ENCODE results near the gene CDC16.
"Not testable (repeated sequence)": the region's sequence is repeated elsewhere in the genome, so short reads cannot be mapped to it uniquely, and the experiment has no call there.

CDC16 gene

DNA sequence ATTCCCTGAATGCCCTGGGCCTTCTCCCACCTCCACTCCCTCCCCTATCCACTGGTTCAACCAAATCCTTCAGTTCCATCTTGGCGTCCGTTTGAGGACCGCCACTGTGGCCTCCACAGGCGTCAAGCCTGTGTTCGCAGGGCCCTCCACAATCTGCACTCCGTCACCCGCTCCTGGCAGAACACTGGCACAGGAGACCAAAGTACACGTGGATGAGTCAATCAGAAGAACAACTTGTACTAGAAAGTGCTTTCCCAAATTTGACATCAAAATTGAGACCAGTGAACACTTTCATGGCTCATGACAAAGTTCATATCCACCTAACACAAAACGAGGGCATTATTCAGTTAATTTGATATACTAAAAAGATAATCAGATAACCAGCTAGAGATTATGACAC, 6.5 kb upstream of the CDC16 start:
- DNase-seq, result no peak

DNA sequence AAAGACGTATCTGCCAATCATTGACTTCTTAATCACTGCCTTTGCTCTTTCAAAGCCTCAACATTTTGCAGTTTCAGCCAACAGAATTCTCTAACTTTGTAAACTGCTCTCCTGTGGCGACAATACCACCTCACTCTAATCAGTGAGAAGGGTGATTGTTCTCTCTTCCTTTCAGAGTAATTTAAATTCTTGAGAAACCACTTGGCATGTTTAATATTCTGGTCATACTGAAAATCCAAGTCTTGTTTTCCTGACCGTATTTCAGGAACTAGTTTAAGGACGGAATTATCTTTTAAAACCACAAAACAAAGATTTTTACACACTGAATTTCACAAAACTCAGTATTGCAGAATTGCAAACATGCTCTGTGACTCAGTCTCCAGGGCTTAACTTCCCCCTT, 5.2 kb upstream of the CDC16 start:
- no peak for DNase-seq

DNA sequence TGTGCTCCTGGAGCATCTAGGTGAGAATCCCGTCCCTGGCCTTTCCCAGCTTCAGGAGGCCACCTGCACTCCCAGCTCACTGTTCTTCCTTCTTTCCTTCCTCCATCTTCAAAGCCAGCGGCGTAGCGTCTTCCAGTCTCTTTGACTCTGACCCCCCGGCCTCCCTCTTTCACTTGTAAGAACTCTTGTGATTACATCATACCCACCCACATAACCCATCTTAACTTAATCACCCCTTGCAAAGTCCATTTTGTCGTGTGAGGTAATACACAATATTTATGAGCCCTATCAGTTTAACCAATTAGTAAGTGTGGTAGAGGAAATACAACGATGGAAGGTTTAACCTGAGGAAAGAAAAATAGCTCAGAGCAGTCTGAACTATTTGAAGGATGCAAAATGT, 4.6 kb upstream of the CDC16 start:
- DNase-seq, result no peak

DNA sequence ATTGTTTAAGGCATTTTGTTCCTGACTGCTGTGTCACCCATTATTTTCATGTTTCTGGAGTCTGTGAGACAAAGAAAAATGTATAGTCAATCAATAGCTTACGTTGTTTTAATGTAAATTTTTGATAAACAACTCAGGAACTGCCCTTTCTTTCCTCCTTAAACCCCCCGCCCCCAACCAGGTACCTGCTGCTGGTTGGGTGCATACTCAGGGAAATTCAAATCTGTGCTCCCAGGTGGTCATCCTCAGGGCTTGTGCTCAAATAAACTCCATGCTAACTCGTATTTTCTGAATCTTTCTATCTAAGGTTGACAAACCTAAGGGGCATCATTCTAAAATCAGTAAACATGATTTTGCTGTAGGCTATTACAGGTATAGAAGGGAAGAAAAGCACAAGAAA, 4.1 kb upstream of the CDC16 start:
- DNase-seq, result no peak

DNA sequence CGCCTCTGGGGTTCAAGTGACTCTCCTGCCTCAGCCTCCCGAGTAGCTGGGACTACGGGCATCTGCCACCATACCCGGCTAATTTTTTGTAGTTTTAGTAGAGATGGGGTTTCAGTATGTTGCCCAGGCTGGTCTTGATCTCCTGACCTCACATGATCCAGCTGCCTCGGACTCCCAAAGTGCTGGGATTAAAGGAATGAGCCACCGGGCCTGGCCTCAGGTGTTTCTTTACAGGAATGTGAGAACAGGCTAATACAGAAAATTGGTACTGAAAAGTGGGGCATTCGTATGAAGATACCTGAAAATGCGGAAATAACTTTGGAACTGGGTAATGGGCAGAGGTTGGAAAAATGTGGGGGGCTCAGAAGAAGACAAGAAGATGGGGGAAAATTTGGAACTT, 2.8 kb upstream of the CDC16 start:
- DNase-seq, result no peak

- no peak for DNase-seq
These were observed 442 bp upstream of the CDC16 start for GRCh38 chr13:114234266-114234644.

- no peak for DNase-seq
These were observed 1.0 kb downstream of the CDC16 start for GRCh38 chr13:114235697-114236096.

DNA sequence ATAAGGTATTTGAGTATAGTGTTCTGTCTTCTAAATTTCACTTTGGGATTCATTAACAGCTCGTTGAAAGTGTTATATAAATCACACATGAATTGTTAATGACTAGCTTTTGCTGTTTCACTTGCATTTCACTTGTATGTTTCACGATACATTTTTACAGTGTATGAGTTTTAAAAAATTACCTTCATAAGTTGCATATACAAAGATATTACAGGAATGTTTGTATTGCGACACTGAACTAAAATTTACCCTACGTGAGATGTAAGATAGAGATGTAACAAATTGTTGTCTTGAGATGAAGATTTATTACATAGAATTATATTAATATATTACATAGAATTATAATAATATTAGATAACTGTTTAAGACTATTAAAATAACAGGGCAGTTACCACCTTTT, 1.5 kb downstream of the CDC16 start:
- no peak for DNase-seq

DNA sequence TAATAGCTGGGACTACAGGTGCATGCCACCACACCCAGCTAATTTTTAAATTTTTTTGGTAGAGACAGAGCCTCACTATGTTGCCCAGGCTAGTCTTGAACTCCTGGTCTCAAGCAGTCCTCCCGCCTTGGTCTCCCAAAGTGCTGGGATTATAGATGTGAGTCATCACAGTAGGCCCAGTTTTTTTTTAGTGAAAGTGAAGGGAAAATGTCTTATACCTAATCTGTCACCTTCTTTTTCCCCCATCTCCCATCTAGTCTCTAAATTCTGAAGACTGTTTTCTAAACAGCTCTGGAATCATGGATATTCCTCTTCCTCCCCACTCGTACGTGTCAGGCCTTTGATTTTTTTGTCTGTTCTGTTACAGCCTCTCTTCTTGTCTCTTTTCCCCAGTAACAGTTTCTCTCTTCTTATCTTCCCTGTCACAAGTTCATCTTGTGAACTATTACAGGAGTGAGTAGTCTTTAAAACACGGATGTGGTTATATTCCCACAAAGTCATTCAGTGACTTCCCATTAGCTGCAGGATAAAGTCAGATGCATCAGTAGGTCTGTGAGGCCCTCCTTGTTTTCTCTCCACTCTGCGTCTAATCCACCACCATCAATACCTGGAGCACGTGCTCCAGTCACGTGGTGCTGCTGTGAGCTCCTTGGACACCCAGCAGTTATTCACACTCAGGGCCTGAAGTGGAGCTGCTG, 2.9 kb downstream of the CDC16 start:
- no peak for DNase-seq

GRCh38 chr13:114241918-114242317, 7.2 kb downstream of the CDC16 start:
- no peak for DNase-seq

DNA sequence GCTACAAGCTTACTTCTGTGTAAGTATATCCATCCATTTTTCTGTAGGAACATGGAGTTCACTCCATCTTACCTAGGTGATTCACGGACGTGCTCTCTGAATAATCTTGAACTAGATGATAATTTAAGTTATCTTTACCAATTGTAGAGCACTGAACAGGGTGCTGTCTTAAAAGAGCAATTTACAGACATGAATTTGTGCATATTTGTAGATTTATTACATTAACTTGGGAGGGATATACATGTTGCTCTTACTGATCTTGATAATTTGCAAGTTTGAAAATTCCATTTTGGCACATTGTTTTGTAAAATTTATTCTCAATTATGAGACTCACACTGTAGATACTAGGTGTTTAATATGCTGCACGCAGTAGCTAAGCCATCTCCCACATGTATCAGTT, 9.3 kb downstream of the CDC16 start:
- DNase-seq, result no peak

GRCh38 chr13:114244637-114245036, 9.9 kb downstream of the CDC16 start:
- DNase-seq, result no peak

DNA sequence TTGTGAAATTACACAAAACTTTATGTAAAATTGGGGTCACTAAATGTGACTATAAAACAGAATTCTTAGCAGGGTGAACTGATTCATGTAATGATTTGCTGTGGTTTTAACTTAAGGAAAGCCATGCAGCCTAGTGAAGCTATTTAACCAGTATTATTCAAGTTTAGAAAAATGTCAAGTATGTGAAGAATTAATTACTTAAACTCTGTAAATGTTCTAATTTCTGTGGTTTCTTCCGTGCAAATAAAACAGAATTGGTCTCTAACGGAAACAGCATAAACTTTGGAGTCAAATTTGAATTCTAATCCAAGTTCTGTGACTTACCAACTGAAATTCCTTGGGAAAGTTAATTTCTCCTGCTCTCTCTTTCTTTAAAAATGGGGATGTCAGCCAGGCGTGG, 13.3 kb downstream of the CDC16 start:
- DNase-seq, result no peak

- no peak for DNase-seq
These were observed 14.4 kb downstream of the CDC16 start for GRCh38 chr13:114249077-114249476.

DNA sequence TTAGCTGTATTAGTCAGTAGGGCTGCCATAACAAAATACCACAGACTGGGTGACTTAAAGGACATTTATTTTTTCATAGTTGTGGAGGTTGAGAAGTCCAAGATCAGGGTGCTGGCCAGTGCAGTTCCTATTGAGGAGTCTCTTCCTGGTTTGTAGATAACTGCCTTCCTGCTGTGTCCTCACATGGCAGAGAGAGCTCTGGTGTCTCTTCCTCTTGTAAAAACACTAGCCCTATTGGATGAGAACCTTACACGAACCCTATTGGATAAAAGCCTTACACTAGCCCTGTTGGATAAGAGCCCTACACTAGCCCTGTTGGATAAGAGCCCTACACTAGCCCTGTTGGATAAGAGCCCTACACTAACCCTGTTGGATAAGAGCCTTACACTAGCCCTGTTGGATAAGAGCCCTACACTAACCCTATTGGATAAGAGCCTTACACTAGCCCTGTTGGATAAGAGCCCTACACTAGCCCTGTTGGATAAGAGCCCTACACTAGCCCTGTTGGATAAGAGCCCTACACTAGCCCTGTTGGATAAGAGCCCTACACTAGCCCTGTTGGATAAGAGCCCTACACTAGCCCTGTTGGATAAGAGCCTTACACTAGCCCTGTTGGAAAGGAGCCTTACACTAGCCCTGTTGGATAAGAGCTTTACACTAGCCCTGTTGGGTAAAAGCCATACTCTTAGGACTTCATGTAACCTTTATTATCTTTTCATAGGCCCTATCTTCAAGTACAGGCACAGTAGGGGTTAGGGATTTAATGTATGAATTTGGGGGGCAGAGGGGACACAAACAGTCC, 17.1 kb downstream of the CDC16 start:
- DNase-seq, result not testable (repeated sequence)

DNA sequence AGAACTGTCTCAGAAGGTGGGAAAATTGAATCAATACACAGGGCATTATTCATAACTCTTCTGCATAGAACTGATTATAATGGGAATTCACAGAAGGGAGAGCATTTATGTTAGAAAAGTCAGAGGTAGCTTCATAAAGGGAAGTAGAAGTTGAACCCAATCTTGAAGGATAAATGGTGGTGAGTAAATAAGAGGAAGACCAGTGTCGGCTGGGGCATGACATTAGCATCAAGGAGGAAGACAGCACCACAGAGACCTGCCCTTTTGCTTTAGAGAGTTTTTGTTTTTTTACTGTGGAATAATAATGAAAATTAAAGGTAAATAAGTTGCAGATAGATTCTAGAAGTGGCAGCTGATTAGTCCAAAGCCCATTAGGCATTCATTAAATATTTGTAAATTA, 21.9 kb downstream of the CDC16 start:
- DNase-seq, result no peak

DNA sequence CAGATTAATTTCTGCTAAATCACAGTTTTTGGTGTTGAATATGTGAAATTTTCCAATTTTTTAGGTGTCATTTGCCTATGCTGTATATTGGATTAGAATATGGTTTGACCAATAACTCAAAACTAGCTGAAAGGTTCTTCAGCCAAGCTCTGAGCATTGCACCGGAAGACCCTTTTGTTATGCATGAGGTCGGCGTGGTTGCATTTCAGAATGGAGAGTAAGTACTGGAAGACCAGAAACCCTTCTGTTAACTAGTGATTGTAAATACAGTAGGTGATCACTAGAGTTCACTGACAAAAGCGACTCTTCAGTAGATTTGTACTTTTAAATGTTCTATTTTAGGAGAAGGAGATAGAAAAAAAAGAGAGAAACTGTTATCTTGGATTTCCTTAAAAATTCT, 22.3 kb downstream of the CDC16 start:
- DNase-seq, result no peak

DNA sequence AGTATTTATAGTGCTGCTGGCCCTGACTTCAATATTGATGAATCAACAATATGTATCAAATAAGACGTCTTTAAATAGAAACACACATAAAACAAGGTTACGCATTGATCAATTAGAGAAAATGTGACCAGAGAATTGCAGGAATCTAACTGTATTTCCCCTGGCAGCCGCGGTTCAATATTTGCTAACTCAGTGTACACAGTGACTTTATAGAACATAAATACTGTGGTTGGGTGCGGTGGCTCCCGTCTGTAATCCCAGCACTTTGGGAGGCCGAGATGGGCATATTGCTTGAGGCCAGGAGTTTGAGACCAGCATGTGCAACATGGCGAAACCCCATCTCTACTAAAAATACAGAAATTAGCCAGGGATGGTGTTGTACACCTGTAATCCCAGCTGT, 23.9 kb downstream of the CDC16 start:
- no peak for DNase-seq

GRCh38 chr13:114259374-114259773, 24.7 kb downstream of the CDC16 start:
- DNase-seq, result no peak

- DNase-seq, result no peak
These were observed 25.3 kb downstream of the CDC16 start for GRCh38 chr13:114259974-114260373.

DNA sequence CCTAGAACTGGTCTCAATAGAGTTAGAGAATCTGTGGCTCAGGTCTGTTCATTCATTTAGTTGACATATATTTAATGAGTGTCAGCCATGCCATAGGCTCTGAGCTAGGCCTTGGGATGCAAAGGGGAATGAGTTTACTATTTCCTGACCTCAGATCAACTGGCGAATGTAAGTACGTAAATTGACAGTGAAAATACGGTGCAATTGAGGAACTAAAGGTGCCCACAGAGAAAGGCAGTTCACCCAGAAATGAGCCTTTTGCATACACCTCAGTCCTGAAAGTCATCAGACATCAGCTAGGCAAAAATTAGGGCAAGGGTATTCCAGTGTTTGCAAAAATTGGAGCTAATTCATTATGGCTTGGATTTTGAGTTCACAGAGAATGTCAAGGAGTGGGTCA, 26.1 kb downstream of the CDC16 start:
- no peak for DNase-seq

- no peak for DNase-seq
These were observed 26.8 kb downstream of the CDC16 start for GRCh38 chr13:114261328-114261965.

DNA sequence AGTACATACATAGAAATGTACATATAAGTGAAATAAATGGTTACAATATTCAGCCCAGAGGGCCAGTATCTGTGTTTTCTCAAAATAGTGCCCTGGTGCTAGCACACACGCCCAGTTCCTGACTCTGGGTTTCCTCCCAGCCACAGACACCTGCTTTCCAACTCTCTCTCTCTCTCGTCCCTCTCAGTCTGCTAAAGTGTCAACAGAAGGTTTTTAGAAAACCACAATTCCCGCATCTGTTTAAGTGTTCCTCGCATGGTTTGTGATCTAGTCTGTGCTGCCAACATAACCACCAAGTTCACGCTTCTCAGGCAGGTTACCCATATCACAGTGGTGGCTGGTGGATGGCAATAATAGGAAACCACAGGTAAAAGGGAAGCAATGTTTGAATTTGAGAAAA, 28.9 kb downstream of the CDC16 start:
- peak; percentile 38 for DNase-seq

- DNase-seq, result not testable (repeated sequence)
These were observed 29.6 kb downstream of the CDC16 start for GRCh38 chr13:114264313-114264712.

Data from RPMI8226 (cell line).